CD14-positive monocyte (primary cell): ENCODE results near the gene CC2D1A. TPM values are rescaled to one million over a fixed set of nuclear protein-coding genes. Genes with fewer than 3 reads are reported as not detected.

Experiments
- DNase-seq, 3 donors: peaks; one replicate each; pipeline ENCODE4 v3.0.0-alpha.2; 2011 to 2022
- H2AFZ ChIP-seq: 2 replicates; pipeline ENCODE4 v1.6.0; 2012; ENCODE audit warnings: mild to moderate bottlenecking, low read depth, low read length, inconsistent platforms; ENCODE audit not compliant: insufficient read depth, poor library complexity, severe bottlenecking
- H3K27ac ChIP-seq, 2 donors: 1 replicate in 1 of 2; 2 replicates in 1 of 2; pipeline ENCODE4 v1.5.1; 2012 to 2013; ENCODE audit warnings: low read length in 2 of 2, control low read depth in 1 of 2, inconsistent platforms in 1 of 2, low read depth in 1 of 2, mild to moderate bottlenecking in 1 of 2
- H3K27me3 ChIP-seq, 2 donors: one replicate each; pipeline versions ENCODE4 v1.6.0 to v1.6.1; 2011 to 2013; ENCODE audit warnings: low read length in 2 of 2; ENCODE audit not compliant: control insufficient read depth in 2 of 2, insufficient read depth in 2 of 2
- H3K36me3 ChIP-seq, 2 donors: replicated peaks in 1 of 2; 1 replicate in 1 of 2; 2 replicates in 1 of 2; pipeline versions ENCODE4 v1.5.1 to v1.6.1; 2012 to 2013; ENCODE audit warnings: low read length in 2 of 2, control low read depth in 1 of 2, inconsistent platforms in 1 of 2, mild to moderate bottlenecking in 1 of 2; ENCODE audit not compliant: insufficient read depth in 2 of 2, control insufficient read depth in 1 of 2
- H3K4me1 ChIP-seq, 2 donors: 1 replicate in 1 of 2; 2 replicates in 1 of 2; pipeline versions ENCODE4 v1.5.1 to v1.6.1; 2012 to 2013; ENCODE audit warnings: low read length in 2 of 2, control low read depth in 1 of 2, inconsistent platforms in 1 of 2, mild to moderate bottlenecking in 1 of 2, moderate library complexity in 1 of 2; ENCODE audit not compliant: insufficient read depth in 2 of 2, control insufficient read depth in 1 of 2
- H3K4me2 ChIP-seq: replicated peaks from 2 replicates; pipeline ENCODE3; 2012; ENCODE audit warnings: low read length, moderate library complexity, mild to moderate bottlenecking; ENCODE audit not compliant: poor library complexity, severe bottlenecking; ENCODE audit errors: extremely low read depth
- H3K4me3 ChIP-seq, 3 experiments: fragments of 200-600 bp in 1 of 3; sonication (generic) in 1 of 3; replicated peaks in 1 of 3; 1 replicate in 2 of 3; 2 replicates in 1 of 3; pipeline ENCODE4 v1.5.1; 2011 to 2013; ENCODE audit warnings: low read length in 3 of 3, mild to moderate bottlenecking in 3 of 3, control low read depth in 2 of 3, low read depth in 2 of 3, inconsistent platforms in 1 of 3, moderate library complexity in 1 of 3
- H3K79me2 ChIP-seq: 2 replicates; pipeline ENCODE4 v1.6.0; 2012; ENCODE audit warnings: mild to moderate bottlenecking, control low read depth, inconsistent platforms, low read length, moderate library complexity; ENCODE audit not compliant: insufficient read depth
- H3K9ac ChIP-seq: 2 replicates; pipeline ENCODE4 v1.6.0; 2017; ENCODE audit warnings: low read length, mild to moderate bottlenecking; ENCODE audit not compliant: insufficient read depth, poor library complexity, severe bottlenecking
- H3K9me3 ChIP-seq, 2 donors: replicated peaks in 1 of 2; 1 replicate in 1 of 2; 2 replicates in 1 of 2; pipeline versions ENCODE4 v1.5.1 to v1.6.1; 2012 to 2013; ENCODE audit warnings: low read length in 2 of 2, control low read depth in 1 of 2; ENCODE audit not compliant: control insufficient read depth in 1 of 2, insufficient read depth in 1 of 2
- H4K20me1 ChIP-seq: 2 replicates; pipeline ENCODE4 v1.6.0; 2012; ENCODE audit warnings: mild to moderate bottlenecking, low read length, control low read depth, moderate library complexity; ENCODE audit not compliant: insufficient read depth
- H3K27ac Mint-ChIP-seq, 7 donors: one replicate each; pipeline ENCODE4 v1.8.0; 2020; ENCODE audit warnings: mild to moderate bottlenecking in 7 of 7, mixed read lengths in 7 of 7, moderate library complexity in 6 of 7, inconsistent platforms in 2 of 7
- H3K27me3 Mint-ChIP-seq, 3 donors: one replicate each; pipeline ENCODE4 v1.8.0; 2021 to 2022; ENCODE audit warnings: low read depth in 3 of 3, mild to moderate bottlenecking in 3 of 3, mixed read lengths in 3 of 3, moderate library complexity in 3 of 3, inconsistent platforms in 1 of 3
- H3K36me3 Mint-ChIP-seq, 2 donors: one replicate each; pipeline ENCODE4 v1.8.0; 2020; ENCODE audit warnings: mixed read lengths in 2 of 2, inconsistent platforms in 1 of 2, mild to moderate bottlenecking in 1 of 2
- H3K4me1 Mint-ChIP-seq: one replicate; pipeline ENCODE4 v1.8.0; 2020; ENCODE audit warnings: mild to moderate bottlenecking, mixed read lengths
- H3K4me3 Mint-ChIP-seq, 2 donors: one replicate each; pipeline ENCODE4 v1.8.0; 2020; ENCODE audit warnings: mild to moderate bottlenecking in 2 of 2, mixed read lengths in 2 of 2, moderate library complexity in 1 of 2
- H3K9me3 Mint-ChIP-seq, 7 donors: one replicate each; pipeline ENCODE4 v1.8.0; 2020 to 2022; ENCODE audit warnings: mixed read lengths in 7 of 7, mild to moderate bottlenecking in 6 of 7, moderate library complexity in 6 of 7, inconsistent platforms in 2 of 7
- CTCF ChIP-seq: fragments of 200-600 bp; IDR thresholded peaks from one replicate; pipeline ENCODE4 v1.8.0; 2022; ENCODE audit warnings: antibody characterized with exemption, mild to moderate bottlenecking
- WGBS: methylation state at CpG from one replicate; pipeline ENCODE4 v1.1.5; 2013; ENCODE audit warnings: missing lambda C conversion rate; ENCODE audit not compliant: insufficient coverage; 5-methylcytosine and 5-hydroxymethylcytosine counted together
- intact Hi-C, 2 donors: fragments of 100-400 bp; cut with micrococcal nuclease; formaldehyde crosslinking; loops; one replicate each; pipeline versions ENCODE4 v1.15.0 to v1.15.1; 2023
- polyA plus RNA-seq, 3 donors: library from polyadenylated mRNA; depleted of rRNA in 1 of 3; unstranded in 2 of 3; stranded (reverse) in 1 of 3; fragments of 300-500 nt in 2 of 3; fragments of >200 nt in 1 of 3; fragmentation: Illumina TruSeq in 2 of 3; gene quantifications; 1 replicate in 2 of 3; 2 replicates in 1 of 3; pipeline ENCODE4 v1.2.3, GENCODE V29; 2012 to 2021

CC2D1A gene
- polyA plus RNA-seq, 3 donors: 4.6 to 27.0 (median 6.2) TPM

- H3K27ac Mint-ChIP-seq: no peak overlapping the region
- H3K79me2 ChIP-seq: no peaks in the 10 kb centered on the region
- peaks cover 12 to 39% (median 16%) of the 10 kb centered on the region in 3 donors for H3K27me3 Mint-ChIP-seq
- no peaks in the 10 kb centered on the region for H3K36me3 Mint-ChIP-seq
- TF ChIP-seq CTCF: no peak
- H3K4me2 ChIP-seq: no peak overlapping the region
- H3K4me1 Mint-ChIP-seq: peaks cover 24% of the 10 kb centered on the region
- peaks cover 0 to under 1% (median 0%) of the 10 kb centered on the region in 7 donors for H3K9me3 Mint-ChIP-seq
- H2AFZ ChIP-seq: no peak overlapping the region
- H3K9me3 ChIP-seq: no peaks in the 10 kb centered on the region
- DNase-seq: no peak
- H3K9ac ChIP-seq: no peak overlapping the region
- no peak overlapping the region for H3K4me3 Mint-ChIP-seq
- H3K4me1 ChIP-seq: peaks cover 21 to 28% of the 10 kb centered on the region in 2 donors
- H4K20me1 ChIP-seq: no peaks in the 10 kb centered on the region
- H3K4me3 ChIP-seq: no peak overlapping the region
- no peak overlapping the region for H3K27ac ChIP-seq
- H3K27me3 ChIP-seq: peaks cover 0 to 10% of the 10 kb centered on the region in 2 donors
- no peaks in the 10 kb centered on the region for H3K36me3 ChIP-seq
- intact Hi-C loops: loop anchor here in 1 of 2 donors (10.0 kb wide), 1 partner anchor 609 kb away; no protein-coding TSS in a partner anchor
- WGBS: 100% methylated on average over 1 of the region's 5 CpGs
Measured at GRCh38 chr19:13875824-13876223, 30.2 kb upstream of the CC2D1A start.

GRCh38 chr19:13876834-13877233 lies 29.2 kb upstream of the CC2D1A start, which contains the start of gene NANOS3:
Gene NANOS3 (plus strand): TSS chr19:13877134. CDS start chr19:13877249, 115 bp downstream.
- no peak for TF ChIP-seq CTCF
- Histone ChIP-seq H3K9ac (no peak within 1 kb of the TSS), H3K27me3 (peaks cover 0 to 11% of the 10 kb centered on the region in 2 donors), H3K9me3 (no peaks in the 10 kb centered on the region), H3K4me1 (peaks cover 32 to 38% of the 10 kb centered on the region in 2 donors), H3K4me2 (no peak within 1 kb of the TSS), H3K36me3 (no peaks in the 10 kb centered on the region), H3K4me3 (no peak within 1 kb of the TSS), H3K27ac (no peak within 1 kb of the TSS), H3K79me2 (no peaks in the 10 kb centered on the region), H4K20me1 (no peaks in the 10 kb centered on the region), H2AFZ (no peak within 1 kb of the TSS)
- no peak for DNase-seq
- WGBS: 100% methylated on average over 1 of the region's 5 CpGs
- intact Hi-C loops: loop anchor here in 1 of 2 donors (10.0 kb wide), 1 partner anchor 608 kb away; no protein-coding TSS in a partner anchor
- Mint-ChIP-seq H3K27me3 (peaks cover 12 to 48% (median 18%) of the 10 kb centered on the region in 3 donors), H3K27ac (peak within 1 kb of the TSS in 2 of 7 donors; percentile 40 to 45), H3K4me1 (peaks cover 34% of the 10 kb centered on the region), H3K4me3 (no peak within 1 kb of the TSS), H3K9me3 (peaks cover 0 to 2% (median 0%) of the 10 kb centered on the region in 7 donors), H3K36me3 (no peaks in the 10 kb centered on the region)
